MM.1S (cell line): ENCODE measurements around the gene VSX1.

ENCODE experiments used
- DNase-seq: peaks from one replicate; pipeline ENCODE4 v3.0.0-alpha.2; 2015
- H2AFZ ChIP-seq: fragments of 300-600 bp; sonication (generic); 2 replicates; pipeline ENCODE4 v1.6.0; 2016; ENCODE audit warnings: antibody characterized with exemption, low read length
- H3F3A ChIP-seq: fragments of 300-600 bp; sonication (generic); 2 replicates; pipeline ENCODE4 v1.6.1; 2016; ENCODE audit warnings: mild to moderate bottlenecking, antibody characterized with exemption, low read length, moderate library complexity, mixed read lengths; ENCODE audit not compliant: insufficient read depth
- H3K27ac ChIP-seq: fragments of 300-600 bp; sonication (generic); 2 replicates; pipeline ENCODE4 v1.5.1; 2016; ENCODE audit warnings: mild to moderate bottlenecking, low read length
- H3K27me3 ChIP-seq: fragments of 300-600 bp; sonication (generic); replicated peaks from 2 replicates; pipeline ENCODE4 v1.6.0; 2016; ENCODE audit warnings: low read length; ENCODE audit not compliant: insufficient read depth
- H3K36me3 ChIP-seq: fragments of 300-600 bp; sonication (generic); replicated peaks from 2 replicates; pipeline ENCODE4 v1.6.1; 2016; ENCODE audit warnings: mild to moderate bottlenecking, low read length, mixed read lengths; ENCODE audit not compliant: insufficient read depth
- H3K4me1 ChIP-seq: fragments of 300-600 bp; sonication (generic); 2 replicates; pipeline ENCODE4 v1.6.1; 2016; ENCODE audit warnings: low read length, mixed read lengths
- H3K4me2 ChIP-seq: fragments of 300-600 bp; sonication (generic); 2 replicates; pipeline ENCODE4 v1.6.0; 2016; ENCODE audit warnings: low read depth, low read length
- H3K4me3 ChIP-seq: fragments of 300-600 bp; sonication (generic); 2 replicates; pipeline ENCODE4 v1.5.1; 2016; ENCODE audit warnings: low read length, mixed read lengths
- H3K79me2 ChIP-seq: fragments of 300-600 bp; sonication (generic); 2 replicates; pipeline ENCODE4 v1.6.1; 2016; ENCODE audit warnings: mixed run types, low read length, mixed read lengths
- H3K9ac ChIP-seq: fragments of 300-600 bp; sonication (generic); 2 replicates; pipeline ENCODE4 v1.6.1; 2016; ENCODE audit warnings: low read length, mixed read lengths
- H3K9me2 ChIP-seq: fragments of 300-600 bp; sonication (generic); replicated peaks from 2 replicates; pipeline ENCODE4 v1.6.1; 2016; ENCODE audit warnings: mild to moderate bottlenecking, low read length, mixed read lengths; ENCODE audit not compliant: insufficient read depth
- H3K9me3 ChIP-seq: fragments of 300-600 bp; sonication (generic); replicated peaks from 2 replicates; pipeline ENCODE4 v1.6.1; 2016; ENCODE audit warnings: mild to moderate bottlenecking, low read length, mixed read lengths; ENCODE audit not compliant: insufficient read depth
- H4K20me1 ChIP-seq: fragments of 300-600 bp; sonication (generic); 2 replicates; pipeline ENCODE4 v1.6.1; 2016; ENCODE audit warnings: mild to moderate bottlenecking, low read length, moderate library complexity, mixed read lengths; ENCODE audit not compliant: insufficient read depth
- EZH2 ChIP-seq: fragments of 300-600 bp; sonication (generic); optimal IDR thresholded peaks from 2 replicates; pipeline ENCODE3; 2017; ENCODE audit warnings: low read depth, mild to moderate bottlenecking, antibody characterized with exemption, low read length, mixed read lengths
- EZH2phosphoT487 ChIP-seq: fragments of 300-600 bp; sonication (generic); IDR thresholded peaks from 2 replicates; pipeline ENCODE4 v1.6.1; 2018; ENCODE audit warnings: antibody characterized with exemption, low read length
- TF ChIP-seq, protein P1 (sequence below): fragments of 300-600 bp; sonication (generic); IDR thresholded peaks from 2 replicates; pipeline ENCODE4 v1.5.1; 2016; ENCODE audit warnings: antibody characterized with exemption, low read length, mixed read lengths

VSX1 gene

DNA sequence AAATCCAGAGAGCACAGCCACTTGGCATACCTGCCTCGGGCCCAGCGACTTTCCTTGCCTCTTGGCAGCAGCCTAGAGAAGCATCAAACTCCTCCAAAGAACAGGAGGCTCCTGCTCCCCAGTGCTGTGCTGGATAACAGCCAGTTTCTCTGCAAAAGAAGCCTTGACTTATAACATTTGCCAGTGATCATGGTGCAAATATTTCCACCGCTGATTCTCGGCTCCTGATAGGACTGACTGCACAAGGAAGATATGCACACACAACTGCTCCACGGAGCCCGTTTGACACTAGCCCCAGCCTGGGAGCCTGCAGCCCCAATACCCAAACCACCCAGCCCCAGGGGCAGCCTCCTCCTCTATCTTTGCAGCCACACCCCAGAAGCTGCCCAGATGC, 41.5 kb downstream of the VSX1 start:
- TF ChIP-seq EZH2 (no peak), EZH2phosphoT487 (no peak)
- TF ChIP-seq, protein P1, sequence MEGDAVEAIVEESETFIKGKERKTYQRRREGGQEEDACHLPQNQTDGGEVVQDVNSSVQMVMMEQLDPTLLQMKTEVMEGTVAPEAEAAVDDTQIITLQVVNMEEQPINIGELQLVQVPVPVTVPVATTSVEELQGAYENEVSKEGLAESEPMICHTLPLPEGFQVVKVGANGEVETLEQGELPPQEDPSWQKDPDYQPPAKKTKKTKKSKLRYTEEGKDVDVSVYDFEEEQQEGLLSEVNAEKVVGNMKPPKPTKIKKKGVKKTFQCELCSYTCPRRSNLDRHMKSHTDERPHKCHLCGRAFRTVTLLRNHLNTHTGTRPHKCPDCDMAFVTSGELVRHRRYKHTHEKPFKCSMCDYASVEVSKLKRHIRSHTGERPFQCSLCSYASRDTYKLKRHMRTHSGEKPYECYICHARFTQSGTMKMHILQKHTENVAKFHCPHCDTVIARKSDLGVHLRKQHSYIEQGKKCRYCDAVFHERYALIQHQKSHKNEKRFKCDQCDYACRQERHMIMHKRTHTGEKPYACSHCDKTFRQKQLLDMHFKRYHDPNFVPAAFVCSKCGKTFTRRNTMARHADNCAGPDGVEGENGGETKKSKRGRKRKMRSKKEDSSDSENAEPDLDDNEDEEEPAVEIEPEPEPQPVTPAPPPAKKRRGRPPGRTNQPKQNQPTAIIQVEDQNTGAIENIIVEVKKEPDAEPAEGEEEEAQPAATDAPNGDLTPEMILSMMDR, result no peak
- Histone ChIP-seq H3K36me3 (no peaks in the 10 kb centered on the region), H3K9me2 (no peaks in the 10 kb centered on the region), H3K9ac (no peak overlapping the region), H3K27me3 (no peaks in the 10 kb centered on the region), H3K9me3 (no peaks in the 10 kb centered on the region), H3K4me3 (no peak overlapping the region), H4K20me1 (no peaks in the 10 kb centered on the region), H3F3A (peaks cover 16% of the 10 kb centered on the region), H3K79me2 (peaks cover 87% of the 10 kb centered on the region), H3K4me1 (peaks cover 35% of the 10 kb centered on the region), H3K27ac (no peak overlapping the region), H3K4me2 (no peak overlapping the region), H2AFZ (no peak overlapping the region)
- DNase-seq, result no peak

DNA sequence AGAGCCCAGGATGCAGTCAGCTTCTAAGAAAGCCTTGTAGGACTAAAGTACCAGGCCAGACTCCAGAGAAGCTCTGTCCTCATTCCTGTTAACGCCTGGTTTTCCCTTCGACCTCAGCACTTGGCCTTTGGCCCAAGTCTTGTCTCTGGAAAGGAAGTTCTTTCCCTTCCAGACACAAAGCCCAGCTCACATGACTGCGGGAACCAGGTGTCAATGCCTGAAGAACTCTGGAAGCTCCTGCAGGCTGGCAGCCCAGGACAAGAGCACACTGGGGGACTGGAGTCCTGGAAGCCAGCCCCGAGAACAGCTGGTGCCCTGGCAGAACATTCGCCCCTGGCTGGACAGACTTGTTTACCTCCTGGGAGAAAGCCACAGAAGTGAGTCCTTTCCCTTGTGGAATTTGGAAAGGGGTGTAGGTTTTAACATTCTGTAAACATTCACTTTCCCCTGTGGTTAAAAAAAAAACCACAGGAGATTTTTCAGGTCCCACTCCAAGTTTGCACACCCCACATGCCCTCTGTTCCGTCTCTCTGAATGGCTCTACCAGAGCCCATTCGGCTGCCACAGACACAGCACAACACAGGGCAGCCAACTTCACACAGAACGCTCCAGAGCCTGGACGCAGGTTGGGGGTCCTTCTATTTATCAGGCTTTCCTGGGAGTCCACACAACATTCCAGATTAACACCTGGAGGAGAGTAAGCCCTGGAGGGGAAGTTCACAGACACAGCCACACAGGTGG, 42.1 kb downstream of the VSX1 start:
- Histone ChIP-seq H3K9me2 (no peaks in the 10 kb centered on the region), H3K27me3 (no peaks in the 10 kb centered on the region), H3K4me2 (no peak overlapping the region), H3K9ac (no peak overlapping the region), H3K79me2 (peaks cover 87% of the 10 kb centered on the region), H3K4me1 (peaks cover 35% of the 10 kb centered on the region), H2AFZ (no peak overlapping the region), H3K4me3 (no peak overlapping the region), H3F3A (peaks cover 16% of the 10 kb centered on the region), H3K36me3 (no peaks in the 10 kb centered on the region), H3K9me3 (no peaks in the 10 kb centered on the region), H3K27ac (no peak overlapping the region), H4K20me1 (no peaks in the 10 kb centered on the region)
- TF ChIP-seq EZH2phosphoT487, result no peak
- TF ChIP-seq, protein P1, result no peak
- TF ChIP-seq EZH2, result no peak
- DNase-seq, result no peak

DNA sequence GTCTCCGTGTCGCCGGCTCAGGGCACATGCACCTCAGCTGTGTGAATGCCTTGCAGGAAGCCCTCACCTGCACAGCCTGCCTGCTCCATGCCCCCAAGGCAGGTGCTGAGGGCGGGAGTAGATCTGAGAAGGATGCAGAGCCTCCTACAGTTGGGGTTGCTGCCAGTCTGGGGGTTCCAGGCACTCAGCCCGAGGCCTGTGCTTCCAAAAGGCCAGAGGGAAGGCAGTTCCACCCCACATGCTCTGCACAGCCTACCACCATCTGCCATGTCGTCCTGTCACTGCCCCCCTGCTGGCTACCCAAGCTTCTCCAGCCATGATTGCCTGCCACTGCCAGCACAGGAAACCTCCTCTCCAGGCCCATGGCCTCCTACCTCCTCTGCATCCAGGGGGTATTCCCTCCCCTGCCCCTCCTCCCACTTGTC, 43.3 kb downstream of the VSX1 start:
- Histone ChIP-seq H3K4me1 (peaks cover 36% of the 10 kb centered on the region), H3K79me2 (peaks cover 85% of the 10 kb centered on the region), H3K4me2 (0 out of 2 replicates have a peak overlapping the region, but pooled peaks have one; percentile 11), H3K9ac (no peak overlapping the region), H3K36me3 (no peaks in the 10 kb centered on the region), H2AFZ (no peak overlapping the region), H3K27ac (no peak overlapping the region), H3K27me3 (no peaks in the 10 kb centered on the region), H3K9me3 (no peaks in the 10 kb centered on the region), H3K9me2 (no peaks in the 10 kb centered on the region), H3F3A (peaks cover 16% of the 10 kb centered on the region), H4K20me1 (no peaks in the 10 kb centered on the region), H3K4me3 (no peak overlapping the region)
- no peak for DNase-seq
- TF ChIP-seq EZH2, result no peak
- no peak for TF ChIP-seq EZH2phosphoT487
- TF ChIP-seq, protein P1, result no peak
